A549 (cell line): ENCODE results near the gene HOOK2.

Experiments used
- CTCF ChIP-seq: fragments of >200 bp; sonication (Bioruptor Twin); formaldehyde crosslinking; IDR thresholded peaks from 3 replicates; pipeline ENCODE4 v1.5.1; 2016
- E2F6 ChIP-seq: IDR thresholded peaks from 2 replicates; pipeline ENCODE4 v1.6.1; 2012; ENCODE audit warnings: low read depth, borderline replicate concordance
- ELK1 ChIP-seq: fragments of 150-350 bp; IDR thresholded peaks from 2 replicates; pipeline ENCODE4 v1.6.1; 2014; ENCODE audit warnings: low read depth, mild to moderate bottlenecking, low read length
- JUN ChIP-seq, 2 experiments: fragments of >200 bp; sonication (Bioruptor Twin); formaldehyde crosslinking; IDR thresholded peaks; 2 replicates in 1 of 2; 3 replicates in 1 of 2; pipeline ENCODE4 v1.6.1; 2016 to 2017
- POLR2A ChIP-seq: IDR thresholded peaks from 2 replicates; pipeline ENCODE4 v1.6.1; 2012; ENCODE audit warnings: mild to moderate bottlenecking, low read length
- RFX5 ChIP-seq: fragments of 450-650 bp; IDR thresholded peaks from 2 replicates; pipeline ENCODE4 v1.7.1; 2014; ENCODE audit warnings: antibody characterized with exemption, mild to moderate bottlenecking, moderate library complexity
- SMC3 ChIP-seq: fragments of >200 bp; sonication (Bioruptor Twin); formaldehyde crosslinking; IDR thresholded peaks from 3 replicates; pipeline ENCODE4 v1.6.1; 2018; ENCODE audit warnings: inconsistent platforms
- USF2 ChIP-seq: fragments of 450-650 bp; IDR thresholded peaks from 2 replicates; pipeline ENCODE4 v1.6.1; 2014; ENCODE audit warnings: antibody characterized with exemption
- TF ChIP-seq, protein P1 (sequence below): fragments of 200-600 bp; sonication (generic); IDR thresholded peaks from 2 replicates; pipeline ENCODE4 v1.6.1; 2016; ENCODE audit warnings: antibody characterized with exemption, mild to moderate bottlenecking, moderate library complexity

- no peak for TF ChIP-seq CTCF
- TF ChIP-seq, protein P1, sequence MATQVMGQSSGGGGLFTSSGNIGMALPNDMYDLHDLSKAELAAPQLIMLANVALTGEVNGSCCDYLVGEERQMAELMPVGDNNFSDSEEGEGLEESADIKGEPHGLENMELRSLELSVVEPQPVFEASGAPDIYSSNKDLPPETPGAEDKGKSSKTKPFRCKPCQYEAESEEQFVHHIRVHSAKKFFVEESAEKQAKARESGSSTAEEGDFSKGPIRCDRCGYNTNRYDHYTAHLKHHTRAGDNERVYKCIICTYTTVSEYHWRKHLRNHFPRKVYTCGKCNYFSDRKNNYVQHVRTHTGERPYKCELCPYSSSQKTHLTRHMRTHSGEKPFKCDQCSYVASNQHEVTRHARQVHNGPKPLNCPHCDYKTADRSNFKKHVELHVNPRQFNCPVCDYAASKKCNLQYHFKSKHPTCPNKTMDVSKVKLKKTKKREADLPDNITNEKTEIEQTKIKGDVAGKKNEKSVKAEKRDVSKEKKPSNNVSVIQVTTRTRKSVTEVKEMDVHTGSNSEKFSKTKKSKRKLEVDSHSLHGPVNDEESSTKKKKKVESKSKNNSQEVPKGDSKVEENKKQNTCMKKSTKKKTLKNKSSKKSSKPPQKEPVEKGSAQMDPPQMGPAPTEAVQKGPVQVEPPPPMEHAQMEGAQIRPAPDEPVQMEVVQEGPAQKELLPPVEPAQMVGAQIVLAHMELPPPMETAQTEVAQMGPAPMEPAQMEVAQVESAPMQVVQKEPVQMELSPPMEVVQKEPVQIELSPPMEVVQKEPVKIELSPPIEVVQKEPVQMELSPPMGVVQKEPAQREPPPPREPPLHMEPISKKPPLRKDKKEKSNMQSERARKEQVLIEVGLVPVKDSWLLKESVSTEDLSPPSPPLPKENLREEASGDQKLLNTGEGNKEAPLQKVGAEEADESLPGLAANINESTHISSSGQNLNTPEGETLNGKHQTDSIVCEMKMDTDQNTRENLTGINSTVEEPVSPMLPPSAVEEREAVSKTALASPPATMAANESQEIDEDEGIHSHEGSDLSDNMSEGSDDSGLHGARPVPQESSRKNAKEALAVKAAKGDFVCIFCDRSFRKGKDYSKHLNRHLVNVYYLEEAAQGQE = no peak
- no peak for TF ChIP-seq USF2
- TF ChIP-seq RFX5 = no peak
- no peak for TF ChIP-seq POLR2A
- TF ChIP-seq ELK1 = no peak
- TF ChIP-seq JUN (IDR thresholded peaks at IDR 0.05) = no peak
- TF ChIP-seq SMC3 = no peak
- TF ChIP-seq E2F6 = no peak
These were observed 12.1 kb upstream of the HOOK2 start for GRCh38 chr19:12787458-12787857.
